Measurements from ENCODE around the gene SPOCK3.
A peak's percentile ranks its signal among the peaks of the same experiment; 100 is the strongest.

DNA sequence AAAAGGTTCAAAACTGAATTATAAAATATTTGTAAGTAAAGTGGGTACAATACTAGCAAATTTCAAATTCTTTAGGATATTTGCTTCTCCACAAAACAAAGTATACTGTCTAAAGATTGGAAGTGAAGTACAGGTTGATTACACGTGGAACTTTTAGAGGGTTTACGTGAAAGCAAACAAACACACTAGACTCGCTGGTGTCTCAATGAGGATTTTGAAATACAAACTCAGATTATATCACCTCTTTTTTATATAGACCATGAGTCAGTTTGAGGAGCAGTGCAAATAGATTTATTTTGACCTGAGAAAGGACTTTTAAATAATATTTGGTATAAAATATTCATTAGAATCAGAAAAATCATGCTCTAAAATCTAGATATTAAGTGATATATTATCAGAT is 185.0 kb downstream of the SPOCK3 start:
- TF ChIP-seq CTCF (IDR thresholded peaks at IDR 0.05; ENCODE audit: low read depth, low read length, missing input control) (no peak), JUND (IDR thresholded peaks at IDR 0.05) (peak in 1 of 2 donors; percentile 61), REST (IDR thresholded peaks at IDR 0.05) (no peak), FOXA1 (IDR thresholded peaks at IDR 0.05) (no peak), SP1 (IDR thresholded peaks at IDR 0.05) (no peak), YY1 (IDR thresholded peaks at IDR 0.05) (peak; percentile 13), ZBTB33 (IDR thresholded peaks at IDR 0.05) (no peak), ATF3 (IDR thresholded peaks at IDR 0.05) (peak; percentile 55), TAF1 (conservative IDR thresholded peaks at IDR 0.05) (no peak), GABPA (IDR thresholded peaks at IDR 0.05 in 1 of 2, conservative IDR thresholded peaks at IDR 0.05 in 1 of 2) (no peak), EGR1 (IDR thresholded peaks at IDR 0.05; ENCODE audit: low read depth in 2 of 2) (no peak), RAD21 (IDR thresholded peaks at IDR 0.05) (peak; percentile 7 to 20)
- TF ChIP-seq, protein P1, sequence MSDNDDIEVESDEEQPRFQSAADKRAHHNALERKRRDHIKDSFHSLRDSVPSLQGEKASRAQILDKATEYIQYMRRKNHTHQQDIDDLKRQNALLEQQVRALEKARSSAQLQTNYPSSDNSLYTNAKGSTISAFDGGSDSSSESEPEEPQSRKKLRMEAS (IDR thresholded peaks at IDR 0.05): peak; percentile 42

Data from liver (tissue), 3 donors.